ENCODE data around the gene FHIP1B.
"Not testable (repeated sequence)": the region's sequence is repeated elsewhere in the genome, so short reads cannot be mapped to it uniquely, and the experiment has no call there.

The FHIP1B gene

GRCh38 chr11:6234387-6235107 lies at the start of gene FHIP1B:
Gene FHIP1B (minus strand): TSS chr11:6234636. CDS start chr11:6224516, 10,120 bp downstream.
- DNase-seq: peak; percentile 99

GRCh38 chr11:6283453-6284023 lies 49.1 kb upstream of the FHIP1B start:
- DNase-seq: no peak

- not testable (repeated sequence) for DNase-seq
Observed at GRCh38 chr11:6280809-6281208, 46.4 kb upstream of the FHIP1B start.

DNA sequence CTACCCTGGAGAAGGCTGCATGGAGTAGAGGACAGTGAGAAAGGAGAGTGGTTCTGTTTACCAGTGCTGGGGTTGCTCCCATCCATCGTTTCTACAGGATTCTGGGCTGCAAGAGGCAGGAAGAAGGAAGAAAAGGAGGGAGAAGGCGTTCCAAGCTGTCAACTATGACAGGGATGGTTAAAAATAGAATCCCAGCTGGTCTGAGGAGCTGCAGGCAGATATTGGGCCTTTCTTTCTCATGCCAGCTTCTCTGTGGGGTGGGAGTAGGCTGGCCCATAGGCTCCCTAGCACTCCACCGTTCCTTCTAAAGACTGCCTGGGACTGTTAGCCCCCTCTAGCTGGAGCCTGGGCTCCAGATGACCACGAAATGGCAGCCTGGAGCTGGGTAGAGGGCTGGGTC lies 38.8 kb upstream of the FHIP1B start:
- no peak for DNase-seq

- no peak for DNase-seq
Observed at GRCh38 chr11:6271598-6271997, 37.2 kb upstream of the FHIP1B start.

GRCh38 chr11:6270584-6271246 lies 36.3 kb upstream of the FHIP1B start:
- DNase-seq: no peak

DNA sequence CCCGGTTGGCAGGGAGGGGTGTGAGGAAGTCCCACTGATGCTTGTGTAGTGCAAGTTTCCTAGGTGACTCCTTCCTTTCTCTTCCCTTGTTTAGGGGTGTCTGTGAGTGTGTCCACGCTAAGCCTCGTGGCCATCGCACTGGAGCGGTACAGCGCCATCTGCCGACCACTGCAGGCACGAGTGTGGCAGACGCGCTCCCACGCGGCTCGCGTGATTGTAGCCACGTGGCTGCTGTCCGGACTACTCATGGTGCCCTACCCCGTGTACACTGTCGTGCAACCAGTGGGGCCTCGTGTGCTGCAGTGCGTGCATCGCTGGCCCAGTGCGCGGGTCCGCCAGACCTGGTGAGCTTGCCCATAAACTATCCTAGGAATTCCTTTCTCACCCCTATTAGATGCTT lies 35.6 kb upstream of the FHIP1B start:
- no peak for DNase-seq

- no peak for DNase-seq
Observed at GRCh38 chr11:6268820-6269219, 34.4 kb upstream of the FHIP1B start.

- DNase-seq: no peak
Observed at GRCh38 chr11:6263662-6264061, 29.2 kb upstream of the FHIP1B start.

- DNase-seq: no peak
Observed at GRCh38 chr11:6260207-6260726, 25.8 kb upstream of the FHIP1B start.

GRCh38 chr11:6258571-6259081 lies 24.2 kb upstream of the FHIP1B start:
- peak; percentile 6 for DNase-seq

- DNase-seq: no peak
Observed at GRCh38 chr11:6258141-6258540, 23.7 kb upstream of the FHIP1B start.

DNA sequence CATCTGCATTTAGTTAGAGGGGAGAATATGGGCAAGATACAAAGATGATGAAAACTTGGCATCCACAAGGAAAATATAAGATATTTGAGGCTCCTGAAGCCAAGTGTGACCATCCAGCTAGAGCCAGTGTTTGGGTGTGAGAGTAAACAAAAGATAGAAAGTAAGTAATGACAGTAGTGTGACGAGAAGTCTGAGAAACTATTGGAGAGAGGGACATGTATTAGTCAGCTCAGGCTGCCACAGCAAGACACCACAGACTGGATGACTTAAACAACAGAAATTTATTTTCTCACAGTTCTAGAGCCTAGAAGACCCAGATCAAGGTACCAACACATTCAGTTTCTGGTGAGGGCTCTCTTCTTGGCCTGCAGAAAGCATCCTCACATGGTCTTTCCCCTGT lies 18.8 kb upstream of the FHIP1B start:
- no peak for DNase-seq

DNA sequence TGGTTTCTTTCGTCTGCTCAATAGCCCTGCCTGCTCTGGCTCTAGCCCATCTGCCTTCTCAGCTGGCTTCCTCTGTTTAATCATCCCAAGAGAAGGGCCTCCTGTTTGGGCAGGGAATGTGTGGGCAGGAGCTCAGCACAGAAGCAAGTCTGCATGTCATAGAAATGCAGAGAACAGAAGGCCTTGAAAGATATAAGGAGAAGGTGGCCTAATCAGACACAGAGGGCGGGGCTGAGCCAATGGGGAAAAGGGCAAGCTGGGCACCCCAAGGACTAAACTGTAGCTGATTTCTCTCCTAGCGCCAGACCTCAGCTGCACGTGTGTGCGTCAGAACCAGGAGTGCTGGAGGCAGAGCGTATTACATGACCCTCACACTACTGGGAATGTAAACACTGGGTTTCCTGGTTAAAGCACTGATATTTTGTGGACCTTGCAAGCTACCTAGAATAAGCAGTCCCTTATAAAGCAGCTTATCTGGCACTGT lies 17.6 kb upstream of the FHIP1B start:
- DNase-seq: no peak

DNA sequence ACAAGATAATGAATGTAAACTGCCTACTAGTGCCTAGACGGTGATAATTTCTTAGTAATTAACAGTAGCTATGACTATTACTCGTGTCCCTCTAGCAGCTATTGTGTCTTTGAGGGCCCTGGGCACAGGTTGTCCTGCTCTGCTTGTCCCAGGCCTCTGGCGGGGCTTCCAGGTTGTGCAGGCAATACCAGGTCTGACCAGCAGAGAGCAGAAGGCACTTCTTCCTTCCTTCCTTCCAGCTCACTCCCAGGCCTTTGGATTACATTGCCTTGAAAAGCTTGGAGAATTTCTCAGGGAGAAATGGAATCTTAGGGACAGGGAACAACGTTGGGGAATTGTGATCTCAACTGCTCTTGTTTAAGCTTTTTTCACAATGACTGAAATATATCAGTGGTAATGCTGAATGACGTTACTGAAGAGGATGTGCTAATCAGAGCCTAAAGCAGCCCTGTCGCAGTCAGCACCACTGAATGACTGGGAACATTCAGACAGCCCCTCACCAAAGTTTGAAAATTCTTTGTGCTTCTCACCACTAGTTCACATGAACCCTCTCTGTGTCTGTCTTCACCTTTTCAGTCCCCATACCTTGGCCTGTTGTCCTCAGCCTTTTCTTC lies 16.8 kb upstream of the FHIP1B start:
- DNase-seq: peak; percentile 20

- DNase-seq: peak; percentile 12
Observed at GRCh38 chr11:6249770-6250555, 15.5 kb upstream of the FHIP1B start.

GRCh38 chr11:6248897-6249296 lies 14.5 kb upstream of the FHIP1B start:
- not testable (repeated sequence) for DNase-seq

DNA sequence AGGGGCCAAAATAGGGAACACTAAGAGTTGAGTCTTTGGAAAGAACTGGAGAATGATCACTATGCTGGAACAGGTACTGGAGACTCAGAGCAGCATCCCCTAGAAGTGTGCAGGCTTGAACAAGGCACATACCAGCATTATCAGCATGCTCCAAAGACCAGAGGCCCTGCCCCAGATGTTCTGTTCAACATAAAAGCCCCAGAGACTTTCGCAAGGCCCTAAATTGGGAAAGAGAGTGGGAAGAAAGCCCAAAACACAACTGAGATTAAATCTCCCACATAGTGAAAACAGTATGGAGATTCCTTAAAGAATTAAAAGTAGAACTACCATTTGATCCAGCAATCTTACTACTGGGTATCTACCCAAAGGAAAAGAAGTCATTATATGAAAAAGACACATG lies 13.8 kb upstream of the FHIP1B start:
- DNase-seq: no peak

- no peak for DNase-seq
Observed at GRCh38 chr11:6245536-6245935, 11.1 kb upstream of the FHIP1B start.

- DNase-seq: no peak
Observed at GRCh38 chr11:6241316-6241715, 6.9 kb upstream of the FHIP1B start.

DNA sequence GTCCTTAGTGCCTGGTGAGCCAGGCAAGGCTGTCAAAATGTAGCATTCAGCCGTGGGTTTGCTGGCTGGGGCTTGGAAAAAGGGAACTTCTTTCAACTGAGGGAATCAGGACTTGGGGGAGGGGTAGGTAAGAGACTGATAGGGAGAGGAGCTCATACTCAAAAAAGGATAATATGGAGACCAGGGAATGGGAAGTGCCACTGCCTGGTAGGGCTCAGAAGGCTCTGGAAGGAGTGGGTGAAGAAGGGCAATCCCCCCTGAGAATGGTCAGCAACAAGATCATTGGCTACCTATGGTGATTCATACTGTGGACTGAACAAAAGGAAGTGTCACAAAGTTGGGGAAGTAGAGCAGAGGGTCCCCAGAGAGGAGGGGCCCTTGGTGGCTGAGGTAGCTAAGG lies 6.3 kb upstream of the FHIP1B start:
- no peak for DNase-seq

DNA sequence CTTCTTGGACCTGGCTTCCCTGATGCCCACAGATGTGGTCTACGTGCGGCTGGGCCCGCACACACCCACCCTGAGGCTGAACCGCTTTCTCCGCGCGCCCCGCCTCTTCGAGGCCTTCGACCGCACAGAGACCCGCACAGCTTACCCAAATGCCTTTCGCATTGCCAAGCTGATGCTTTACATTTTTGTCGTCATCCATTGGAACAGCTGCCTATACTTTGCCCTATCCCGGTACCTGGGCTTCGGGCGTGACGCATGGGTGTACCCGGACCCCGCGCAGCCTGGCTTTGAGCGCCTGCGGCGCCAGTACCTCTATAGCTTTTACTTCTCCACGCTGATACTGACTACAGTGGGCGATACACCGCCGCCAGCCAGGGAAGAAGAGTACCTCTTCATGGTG lies 5.7 kb upstream of the FHIP1B start:
- no peak for DNase-seq
